ENCODE results near the gene NCKAP5.

DNA sequence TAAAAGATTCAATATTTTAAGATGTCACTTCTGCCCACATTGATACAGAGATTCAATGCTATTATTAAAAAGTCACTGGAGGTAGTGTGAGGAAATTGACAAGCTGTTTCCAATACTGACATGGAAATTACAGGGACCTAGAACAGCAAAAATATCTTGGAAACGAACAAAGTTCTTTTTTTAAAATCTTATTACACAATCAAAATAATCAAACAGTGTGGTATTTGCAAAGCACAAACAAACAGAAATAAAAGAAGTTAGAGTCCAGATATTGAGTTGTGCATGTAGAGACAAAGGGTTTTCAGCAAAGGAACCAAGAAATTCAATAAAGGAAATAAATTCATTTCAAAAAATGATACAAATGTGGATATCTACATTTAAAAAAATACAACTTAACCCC lies 369.6 kb downstream of the NCKAP5 start:
- TF ChIP-seq, protein P1, sequence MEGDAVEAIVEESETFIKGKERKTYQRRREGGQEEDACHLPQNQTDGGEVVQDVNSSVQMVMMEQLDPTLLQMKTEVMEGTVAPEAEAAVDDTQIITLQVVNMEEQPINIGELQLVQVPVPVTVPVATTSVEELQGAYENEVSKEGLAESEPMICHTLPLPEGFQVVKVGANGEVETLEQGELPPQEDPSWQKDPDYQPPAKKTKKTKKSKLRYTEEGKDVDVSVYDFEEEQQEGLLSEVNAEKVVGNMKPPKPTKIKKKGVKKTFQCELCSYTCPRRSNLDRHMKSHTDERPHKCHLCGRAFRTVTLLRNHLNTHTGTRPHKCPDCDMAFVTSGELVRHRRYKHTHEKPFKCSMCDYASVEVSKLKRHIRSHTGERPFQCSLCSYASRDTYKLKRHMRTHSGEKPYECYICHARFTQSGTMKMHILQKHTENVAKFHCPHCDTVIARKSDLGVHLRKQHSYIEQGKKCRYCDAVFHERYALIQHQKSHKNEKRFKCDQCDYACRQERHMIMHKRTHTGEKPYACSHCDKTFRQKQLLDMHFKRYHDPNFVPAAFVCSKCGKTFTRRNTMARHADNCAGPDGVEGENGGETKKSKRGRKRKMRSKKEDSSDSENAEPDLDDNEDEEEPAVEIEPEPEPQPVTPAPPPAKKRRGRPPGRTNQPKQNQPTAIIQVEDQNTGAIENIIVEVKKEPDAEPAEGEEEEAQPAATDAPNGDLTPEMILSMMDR (IDR thresholded peaks at IDR 0.05; ENCODE audit: borderline replicate concordance, extremely low read depth, low read length, poor library complexity, severe bottlenecking), result no peak
- no peak for TF ChIP-seq EZH2 (IDR thresholded peaks at IDR 0.05; ENCODE audit: borderline replicate concordance, low read depth, low read length, severe bottlenecking)

Measured in DND-41 (cell line).